ENCODE data around the gene PATL2.
"Not testable (repeated sequence)": the region's sequence is repeated elsewhere in the genome, so short reads cannot be mapped to it uniquely, and the experiment has no call there.

Gene PATL2

GRCh38 chr15:44647036-44647435, 64.1 kb downstream of the PATL2 start:
- DNase-seq (ENCODE audit: low spot score) = no peak

DNA sequence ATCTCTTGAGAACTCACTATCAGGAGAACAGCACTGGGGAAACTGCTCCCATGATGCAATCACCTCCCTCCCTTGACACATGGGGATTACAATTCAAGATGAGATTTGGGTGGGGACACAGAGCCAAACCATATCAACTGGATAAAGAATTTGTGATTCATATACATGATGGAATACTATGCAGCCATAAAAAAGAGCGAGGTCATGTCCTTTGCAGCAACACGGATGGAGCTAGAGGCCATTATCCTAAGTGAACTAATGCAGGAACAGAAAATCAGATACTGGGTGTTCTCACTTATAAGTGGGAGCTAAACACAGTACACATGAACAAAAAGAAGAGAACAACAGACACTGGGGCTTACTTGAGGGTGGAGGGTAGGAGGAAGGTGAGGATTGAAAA, 64.7 kb downstream of the PATL2 start:
- no peak for DNase-seq (ENCODE audit: low spot score)

DNA sequence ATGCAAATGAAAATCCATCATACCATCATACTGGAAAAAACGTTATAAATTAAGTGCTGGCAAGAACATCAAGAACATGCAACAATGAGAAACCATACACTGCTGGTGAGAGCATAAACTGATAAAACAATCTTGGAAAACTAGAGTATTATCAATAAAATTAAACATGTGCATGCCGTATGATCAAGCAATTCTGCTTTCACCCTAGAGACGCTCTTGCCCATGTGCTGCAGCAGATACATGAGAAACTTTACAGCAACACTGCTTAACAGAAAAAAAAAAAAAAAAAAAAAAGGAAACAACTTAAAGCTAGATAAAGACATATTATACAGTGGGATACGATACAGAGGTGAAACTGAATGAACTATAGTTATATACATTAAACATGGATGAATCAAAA, 69.5 kb downstream of the PATL2 start:
- no peak for DNase-seq (ENCODE audit: low spot score)

- no peak for DNase-seq (ENCODE audit: low spot score)
Measured at GRCh38 chr15:44636976-44637375, 74.1 kb downstream of the PATL2 start.

DNA sequence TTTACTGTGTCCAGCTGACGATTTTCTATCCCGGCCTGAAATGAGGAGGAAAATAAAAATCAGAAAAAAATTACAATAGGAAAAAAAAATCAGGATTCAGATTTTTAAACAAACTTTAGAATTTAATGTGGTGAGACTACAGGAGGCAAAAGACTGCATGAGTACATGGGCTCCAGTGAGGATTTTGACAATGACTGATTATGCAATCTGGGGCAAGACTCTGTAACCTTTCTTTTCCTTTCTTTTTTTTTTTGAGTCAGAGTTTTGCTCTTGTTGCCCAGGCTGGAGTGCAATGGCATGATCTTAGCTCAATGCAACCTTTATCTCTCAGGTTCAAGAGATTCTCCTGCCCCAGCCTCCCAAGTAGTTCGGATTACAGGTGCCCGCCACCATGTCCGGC, 77.5 kb downstream of the PATL2 start:
- DNase-seq (ENCODE audit: low spot score) = no peak

- DNase-seq (ENCODE audit: low spot score) = not testable (repeated sequence)
Measured at GRCh38 chr15:44625286-44625685, 85.8 kb downstream of the PATL2 start.

GRCh38 chr15:44623178-44623577, 87.9 kb downstream of the PATL2 start:
- DNase-seq (ENCODE audit: low spot score) = no peak

- DNase-seq (ENCODE audit: low spot score) = no peak
Measured at GRCh38 chr15:44620081-44620480, 91.0 kb downstream of the PATL2 start.

GRCh38 chr15:44616974-44617373, 94.1 kb downstream of the PATL2 start:
- DNase-seq (ENCODE audit: low spot score) = no peak
